ENCODE data around the gene ITPRID2. TPM values are rescaled to one million over a fixed set of nuclear protein-coding genes. Genes with fewer than 3 reads are reported as not detected.

The ITPRID2 gene
- total and polyA plus RNA-seq, 2 donors from 2014 or later, result 29.9 to 191 TPM

DNA sequence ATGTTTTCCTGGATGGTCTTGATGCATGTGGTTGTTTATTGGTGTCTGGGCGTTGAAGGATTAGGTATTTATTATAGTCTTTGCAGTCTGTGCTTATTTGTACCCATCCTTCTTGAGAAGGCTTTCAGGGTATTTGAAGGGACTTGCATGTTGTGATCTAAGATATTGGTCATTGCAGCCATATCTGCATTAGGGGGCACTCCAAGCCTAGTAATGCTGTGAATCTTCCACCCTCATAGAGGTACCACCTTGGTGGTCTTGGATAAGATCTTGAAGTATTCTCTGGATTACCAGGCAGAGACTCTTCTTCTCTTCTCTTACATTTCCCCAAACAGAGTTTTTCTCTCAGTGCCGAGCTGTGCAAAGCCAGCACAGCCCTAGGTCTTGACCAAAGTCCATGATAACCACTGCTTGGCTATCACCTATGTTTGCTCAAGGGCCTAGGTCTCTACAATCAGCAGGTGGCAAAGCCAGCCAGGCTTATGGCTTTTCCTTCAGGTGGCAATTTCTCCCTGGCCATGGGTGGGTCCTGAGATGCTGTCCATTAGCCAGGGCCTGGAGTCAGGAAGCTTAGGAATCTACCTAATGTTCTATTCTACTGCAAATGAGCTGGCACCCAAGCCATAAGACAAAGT, 78.7 kb downstream of the ITPRID2 start:
- FAIRE-seq, result no peak
- H3K9me3 ChIP-seq (ENCODE audit: control insufficient read depth in 2 of 3, insufficient read depth in 1 of 3, low read length in 3 of 3), result no peaks in the 10 kb centered on the region
- H3K4me1 ChIP-seq (ENCODE audit: control insufficient read depth in 2 of 3, insufficient read depth in 2 of 3, low read depth in 1 of 3, low read length in 3 of 3), result no peaks in the 10 kb centered on the region
- DNase-seq, result no peak
- TF ChIP-seq, protein P1, sequence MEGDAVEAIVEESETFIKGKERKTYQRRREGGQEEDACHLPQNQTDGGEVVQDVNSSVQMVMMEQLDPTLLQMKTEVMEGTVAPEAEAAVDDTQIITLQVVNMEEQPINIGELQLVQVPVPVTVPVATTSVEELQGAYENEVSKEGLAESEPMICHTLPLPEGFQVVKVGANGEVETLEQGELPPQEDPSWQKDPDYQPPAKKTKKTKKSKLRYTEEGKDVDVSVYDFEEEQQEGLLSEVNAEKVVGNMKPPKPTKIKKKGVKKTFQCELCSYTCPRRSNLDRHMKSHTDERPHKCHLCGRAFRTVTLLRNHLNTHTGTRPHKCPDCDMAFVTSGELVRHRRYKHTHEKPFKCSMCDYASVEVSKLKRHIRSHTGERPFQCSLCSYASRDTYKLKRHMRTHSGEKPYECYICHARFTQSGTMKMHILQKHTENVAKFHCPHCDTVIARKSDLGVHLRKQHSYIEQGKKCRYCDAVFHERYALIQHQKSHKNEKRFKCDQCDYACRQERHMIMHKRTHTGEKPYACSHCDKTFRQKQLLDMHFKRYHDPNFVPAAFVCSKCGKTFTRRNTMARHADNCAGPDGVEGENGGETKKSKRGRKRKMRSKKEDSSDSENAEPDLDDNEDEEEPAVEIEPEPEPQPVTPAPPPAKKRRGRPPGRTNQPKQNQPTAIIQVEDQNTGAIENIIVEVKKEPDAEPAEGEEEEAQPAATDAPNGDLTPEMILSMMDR (IDR thresholded peaks at IDR 0.05; ENCODE audit: borderline replicate concordance, extremely low read depth, insufficient read depth), result no peak
- no peak overlapping the region for H3K27ac ChIP-seq (ENCODE audit: low read depth in 2 of 2, low read length in 2 of 2)
- no peaks in the 10 kb centered on the region for H3K36me3 ChIP-seq (ENCODE audit: control insufficient read depth in 2 of 3, insufficient read depth in 3 of 3, low read length in 3 of 3)
- no peak overlapping the region for H3K9ac ChIP-seq (ENCODE audit: low read length in 3 of 3)
- intact Hi-C loops (cut with DNase I), result no loop called here
- no peaks in the 10 kb centered on the region for H3K27me3 ChIP-seq (ENCODE audit: control insufficient read depth, insufficient read depth, low read length)
- no peak overlapping the region for H3K4me3 ChIP-seq (ENCODE audit: low read length in 3 of 3)

DNA sequence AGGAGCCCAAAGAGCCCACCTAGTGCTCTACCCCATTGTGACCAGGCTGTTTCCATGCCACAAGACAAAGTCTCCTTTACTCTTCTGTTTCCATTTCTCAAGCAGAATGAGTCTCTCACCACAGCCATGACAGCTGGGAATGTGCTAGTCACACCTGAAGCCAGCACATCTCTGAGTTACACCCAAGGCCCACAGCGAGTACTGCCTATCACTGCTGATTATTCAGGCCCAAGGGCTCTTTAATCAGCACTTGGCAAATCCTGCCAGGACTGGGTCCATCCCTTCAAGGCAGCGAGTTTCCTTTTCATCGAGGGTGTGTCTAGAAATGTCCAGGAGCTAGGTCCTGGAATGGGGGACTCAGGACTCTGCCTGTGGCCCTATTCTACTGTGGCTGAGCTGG, 79.5 kb downstream of the ITPRID2 start:
- FAIRE-seq (no peak), DNase-seq (no peak)
- H3K9me3 ChIP-seq (ENCODE audit: control insufficient read depth in 2 of 3, insufficient read depth in 1 of 3, low read length in 3 of 3), result no peaks in the 10 kb centered on the region
- H3K4me3 ChIP-seq (ENCODE audit: low read length in 3 of 3), result no peak overlapping the region
- no peaks in the 10 kb centered on the region for H3K36me3 ChIP-seq (ENCODE audit: control insufficient read depth in 2 of 3, insufficient read depth in 3 of 3, low read length in 3 of 3)
- no peak overlapping the region for H3K9ac ChIP-seq (ENCODE audit: low read length in 3 of 3)
- TF ChIP-seq, protein P1 (IDR thresholded peaks at IDR 0.05; ENCODE audit: borderline replicate concordance, extremely low read depth, insufficient read depth), result no peak
- no peaks in the 10 kb centered on the region for H3K4me1 ChIP-seq (ENCODE audit: control insufficient read depth in 2 of 3, insufficient read depth in 2 of 3, low read depth in 1 of 3, low read length in 3 of 3)
- H3K27me3 ChIP-seq (ENCODE audit: control insufficient read depth, insufficient read depth, low read length), result no peaks in the 10 kb centered on the region
- intact Hi-C loops (cut with DNase I), result no loop called here
- no peak overlapping the region for H3K27ac ChIP-seq (ENCODE audit: low read depth in 2 of 2, low read length in 2 of 2)

DNA sequence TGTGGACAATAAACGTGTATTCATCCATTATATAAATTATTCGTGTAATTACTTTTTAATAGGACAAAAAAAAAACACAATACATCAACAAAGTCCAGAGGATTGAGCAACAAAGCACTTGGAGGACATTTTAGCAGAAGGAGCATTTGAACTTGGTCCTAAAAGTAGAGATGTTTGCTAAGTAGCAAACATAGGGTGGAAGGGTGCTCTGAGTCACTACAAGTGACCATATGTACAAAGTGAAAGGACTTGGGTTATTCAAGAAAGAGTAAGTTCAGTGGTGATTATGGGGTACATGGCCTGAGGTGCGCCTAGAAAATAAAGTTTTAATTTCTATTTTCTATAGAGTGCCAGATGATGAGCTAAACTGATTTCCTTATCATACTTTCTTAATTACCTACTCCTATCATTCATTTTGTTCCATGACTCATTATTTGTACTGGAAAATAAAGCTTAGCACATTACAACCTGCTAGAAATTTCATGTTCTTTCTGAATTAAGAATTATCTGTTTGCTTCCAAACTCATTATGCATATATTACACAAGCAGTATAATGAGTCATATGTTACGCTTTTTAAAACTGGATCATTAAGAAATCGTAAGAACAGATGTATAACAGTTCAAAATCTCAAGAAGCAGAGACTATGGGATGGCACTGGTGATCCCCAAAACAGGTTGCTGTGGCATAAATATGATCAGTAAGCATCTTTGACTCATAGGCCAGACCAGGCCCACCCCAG, 81.1 kb downstream of the ITPRID2 start:
- Histone ChIP-seq H3K27me3 (ENCODE audit: control insufficient read depth, insufficient read depth, low read length) (no peaks in the 10 kb centered on the region), H3K36me3 (ENCODE audit: control insufficient read depth in 2 of 3, insufficient read depth in 3 of 3, low read length in 3 of 3) (no peaks in the 10 kb centered on the region), H3K4me3 (ENCODE audit: low read length in 3 of 3) (no peak overlapping the region), H3K4me1 (ENCODE audit: control insufficient read depth in 2 of 3, insufficient read depth in 2 of 3, low read depth in 1 of 3, low read length in 3 of 3) (no peaks in the 10 kb centered on the region), H3K27ac (ENCODE audit: low read depth in 2 of 2, low read length in 2 of 2) (no peak overlapping the region), H3K9ac (ENCODE audit: low read length in 3 of 3) (no peak overlapping the region), H3K9me3 (ENCODE audit: control insufficient read depth in 2 of 3, insufficient read depth in 1 of 3, low read length in 3 of 3) (no peaks in the 10 kb centered on the region)
- TF ChIP-seq, protein P1 (IDR thresholded peaks at IDR 0.05; ENCODE audit: borderline replicate concordance, extremely low read depth, insufficient read depth), result no peak
- FAIRE-seq (no peak), DNase-seq (no peak)
- intact Hi-C loops (cut with DNase I), result no loop called here

Measured in kidney (tissue), 14 donors.